22Rv1 (cell line): ENCODE data around the gene CEBPB.

Experiments
- CTCF ChIP-seq: fragments of 450-650 bp; IDR thresholded peaks from 2 replicates; pipeline ENCODE4 v1.5.1; 2017; ENCODE audit warnings: mild to moderate bottlenecking
- ZFX ChIP-seq: fragments of 450-650 bp; IDR thresholded peaks from 2 replicates; pipeline ENCODE4 v1.6.1; 2017; ENCODE audit warnings: antibody characterized with exemption, borderline replicate concordance

DNA sequence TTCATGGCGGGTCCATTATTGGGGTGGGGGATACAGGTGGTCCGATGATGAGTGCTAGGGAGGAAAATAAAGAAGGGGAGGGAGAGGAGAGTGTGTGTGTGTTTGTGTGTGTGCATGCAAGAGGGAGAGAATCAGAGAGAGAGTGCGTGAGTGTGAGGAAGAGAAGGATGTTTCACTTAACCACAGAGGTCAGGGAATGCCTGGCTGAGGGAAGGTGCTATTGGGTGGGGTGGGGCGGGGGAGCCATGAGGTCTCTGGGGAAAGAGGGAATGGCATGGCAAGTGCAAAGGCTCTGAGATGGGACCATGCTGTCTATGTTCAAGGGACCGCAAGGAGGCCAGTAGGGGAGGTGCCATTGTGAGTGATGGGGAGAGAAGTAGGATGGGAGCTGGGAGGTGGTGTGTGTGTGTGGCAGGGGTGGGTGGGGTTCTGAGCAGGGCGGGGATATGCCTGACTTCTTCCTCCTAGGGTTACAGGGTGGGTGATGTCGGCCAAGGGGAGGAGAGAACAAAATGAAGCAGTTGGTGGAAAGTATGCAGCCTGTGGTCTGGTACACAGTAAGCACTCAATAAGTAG lies 23.0 kb downstream of the CEBPB start:
- TF ChIP-seq CTCF (no peak), ZFX (no peak)
